ENCODE results near the gene BUD23.

DNA sequence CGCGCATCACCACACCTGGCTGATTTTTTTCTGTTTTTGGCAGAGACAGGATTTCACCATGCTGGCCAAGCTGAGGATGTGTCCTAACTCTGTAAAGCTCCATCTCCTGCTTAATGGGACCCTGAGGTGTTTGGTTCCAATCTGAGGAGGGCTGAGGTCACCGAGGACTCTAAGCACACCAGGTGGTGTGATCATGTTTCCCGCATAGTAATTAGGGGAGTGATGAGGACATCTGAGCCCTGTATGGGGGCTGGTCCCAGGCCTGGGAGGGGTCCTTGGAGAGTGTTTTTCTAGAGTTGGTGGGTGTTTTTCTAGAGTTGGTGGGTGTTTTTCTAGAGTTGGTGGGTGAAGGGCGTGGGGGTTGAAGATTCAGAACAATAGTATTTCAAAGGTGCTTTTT lies 58.2 kb downstream of the BUD23 start:
- TF ChIP-seq, protein P1, sequence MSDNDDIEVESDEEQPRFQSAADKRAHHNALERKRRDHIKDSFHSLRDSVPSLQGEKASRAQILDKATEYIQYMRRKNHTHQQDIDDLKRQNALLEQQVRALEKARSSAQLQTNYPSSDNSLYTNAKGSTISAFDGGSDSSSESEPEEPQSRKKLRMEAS (IDR thresholded peaks at IDR 0.05) = no peak
- TF ChIP-seq, protein P2, sequence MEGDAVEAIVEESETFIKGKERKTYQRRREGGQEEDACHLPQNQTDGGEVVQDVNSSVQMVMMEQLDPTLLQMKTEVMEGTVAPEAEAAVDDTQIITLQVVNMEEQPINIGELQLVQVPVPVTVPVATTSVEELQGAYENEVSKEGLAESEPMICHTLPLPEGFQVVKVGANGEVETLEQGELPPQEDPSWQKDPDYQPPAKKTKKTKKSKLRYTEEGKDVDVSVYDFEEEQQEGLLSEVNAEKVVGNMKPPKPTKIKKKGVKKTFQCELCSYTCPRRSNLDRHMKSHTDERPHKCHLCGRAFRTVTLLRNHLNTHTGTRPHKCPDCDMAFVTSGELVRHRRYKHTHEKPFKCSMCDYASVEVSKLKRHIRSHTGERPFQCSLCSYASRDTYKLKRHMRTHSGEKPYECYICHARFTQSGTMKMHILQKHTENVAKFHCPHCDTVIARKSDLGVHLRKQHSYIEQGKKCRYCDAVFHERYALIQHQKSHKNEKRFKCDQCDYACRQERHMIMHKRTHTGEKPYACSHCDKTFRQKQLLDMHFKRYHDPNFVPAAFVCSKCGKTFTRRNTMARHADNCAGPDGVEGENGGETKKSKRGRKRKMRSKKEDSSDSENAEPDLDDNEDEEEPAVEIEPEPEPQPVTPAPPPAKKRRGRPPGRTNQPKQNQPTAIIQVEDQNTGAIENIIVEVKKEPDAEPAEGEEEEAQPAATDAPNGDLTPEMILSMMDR (IDR thresholded peaks at IDR 0.05 in 2 of 3, conservative IDR thresholded peaks at IDR 0.05 in 1 of 3; ENCODE audit: borderline replicate concordance in 1 of 3, insufficient read depth in 1 of 3, low read depth in 2 of 3, low read length in 2 of 3) = no peak
- TF ChIP-seq SRF (IDR thresholded peaks at IDR 0.05; ENCODE audit: low read depth) = no peak
- no peak for TF ChIP-seq EZH2phosphoT487 (IDR thresholded peaks at IDR 0.05; ENCODE audit: borderline replicate concordance)
- no peak for TF ChIP-seq POLR2A (IDR thresholded peaks at IDR 0.05; ENCODE audit: borderline replicate concordance, extremely low read depth, insufficient read depth, insufficient read length)
